ENCODE measurements around the gene THEMIS.

- TF ChIP-seq EZH2 (IDR thresholded peaks at IDR 0.05; ENCODE audit: insufficient read depth, poor library complexity, severe bottlenecking) (no peak), EZH2phosphoT487 (IDR thresholded peaks at IDR 0.05; ENCODE audit: insufficient read depth, low read depth) (no peak)
Observed at GRCh38 chr6:127718694-127719093, 182.2 kb downstream of the THEMIS start.

All from GM23248 (cell line).